ENCODE results near the gene KRT27. TPM values are rescaled to one million over a fixed set of nuclear protein-coding genes. Genes with fewer than 3 reads are reported as not detected.

KRT27 gene
- polyA plus RNA-seq, 4 donors, result 0.03 TPM; not detected in 3

DNA sequence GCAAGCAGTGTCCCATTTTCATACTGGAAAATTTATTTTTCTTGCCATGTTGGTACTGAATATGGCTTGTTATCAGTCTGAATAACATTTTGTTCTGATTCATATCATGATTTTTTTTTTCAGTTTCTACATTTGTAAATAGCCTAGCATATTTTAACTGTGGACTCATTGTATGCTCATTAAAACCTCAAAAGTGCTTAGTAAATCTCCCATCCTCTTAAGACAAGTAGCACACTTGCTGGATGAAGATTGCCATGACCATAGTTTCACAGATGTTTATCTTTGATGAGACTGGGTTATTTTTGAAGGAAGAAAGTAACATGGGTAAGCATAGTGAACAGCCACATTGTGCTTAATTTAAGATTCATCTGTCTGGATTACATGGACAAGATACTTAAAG lies 39.2 kb upstream of the KRT27 start:
- H3K27me3 ChIP-seq (ENCODE audit: control insufficient read depth in 3 of 3, insufficient read depth in 3 of 3, low read length in 3 of 3), result no peaks in the 10 kb centered on the region
- no peak overlapping the region for H3K27ac ChIP-seq (ENCODE audit: low read depth in 1 of 3, low read length in 2 of 3)
- peaks cover 0 to 6% of the 10 kb centered on the region in 2 donors for H3K9me3 ChIP-seq (ENCODE audit: control insufficient read depth in 2 of 2, insufficient read depth in 1 of 2, low read depth in 1 of 2, low read length in 1 of 2)
- peaks cover 0 to 7% (median 0%) of the 10 kb centered on the region in 3 donors for H3K4me1 ChIP-seq (ENCODE audit: control insufficient read depth in 3 of 3, insufficient read depth in 2 of 3, low read depth in 1 of 3, low read length in 2 of 3)
- H3K4me3 ChIP-seq (ENCODE audit: low read depth in 1 of 3, low read length in 3 of 3), result no peak overlapping the region
- H3K36me3 ChIP-seq (ENCODE audit: control insufficient read depth in 3 of 3, insufficient read depth in 2 of 3, low read depth in 1 of 3, low read length in 3 of 3), result peaks cover 0 to 7% (median 5%) of the 10 kb centered on the region in 3 donors
- FAIRE-seq (no peak), DNase-seq (no peak)

DNA sequence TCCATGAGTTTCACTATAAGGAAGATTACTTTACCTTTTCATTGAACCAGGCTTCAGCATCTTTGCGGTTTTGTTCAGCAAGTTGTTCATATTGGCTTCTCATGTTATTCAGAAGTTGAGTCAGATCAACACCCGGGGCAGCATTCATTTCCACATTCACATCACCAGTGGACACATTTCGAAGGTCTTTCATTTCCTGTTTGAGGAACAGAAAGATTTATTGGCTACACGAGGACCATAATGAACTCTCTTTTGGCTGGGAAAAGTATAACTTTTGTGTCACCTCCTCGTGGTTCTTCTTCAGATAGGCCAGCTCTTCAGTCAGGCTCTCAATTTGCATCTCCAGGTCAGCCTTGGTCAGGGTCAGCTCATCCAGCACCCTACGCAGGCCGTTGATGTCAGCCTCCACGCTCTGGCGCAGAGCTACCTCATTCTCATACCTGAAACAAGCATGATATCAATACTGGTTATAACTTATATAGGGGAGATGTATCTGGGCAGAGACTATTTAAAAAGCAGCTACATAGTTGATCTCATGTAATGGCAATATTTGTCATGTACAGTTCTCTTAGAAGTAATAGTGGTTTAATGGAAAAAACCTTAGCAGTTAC lies 38.0 kb upstream of the KRT27 start:
- Histone ChIP-seq H3K4me3 (ENCODE audit: low read depth in 1 of 3, low read length in 3 of 3) (no peak overlapping the region), H3K27ac (ENCODE audit: low read depth in 1 of 3, low read length in 2 of 3) (no peak overlapping the region), H3K27me3 (ENCODE audit: control insufficient read depth in 3 of 3, insufficient read depth in 3 of 3, low read length in 3 of 3) (no peaks in the 10 kb centered on the region), H3K36me3 (ENCODE audit: control insufficient read depth in 3 of 3, insufficient read depth in 2 of 3, low read depth in 1 of 3, low read length in 3 of 3) (peaks cover 0 to 7% (median 5%) of the 10 kb centered on the region in 3 donors), H3K4me1 (ENCODE audit: control insufficient read depth in 3 of 3, insufficient read depth in 2 of 3, low read depth in 1 of 3, low read length in 2 of 3) (peaks cover 0 to 7% (median 0%) of the 10 kb centered on the region in 3 donors), H3K9me3 (ENCODE audit: control insufficient read depth in 2 of 2, insufficient read depth in 1 of 2, low read depth in 1 of 2, low read length in 1 of 2) (peaks cover 0 to 6% of the 10 kb centered on the region in 2 donors)
- FAIRE-seq (no peak), DNase-seq (no peak)
- 82 to 93% (median 86%) methylated on average over 9 of the region's 9 CpGs for WGBS, 3 donors

DNA sequence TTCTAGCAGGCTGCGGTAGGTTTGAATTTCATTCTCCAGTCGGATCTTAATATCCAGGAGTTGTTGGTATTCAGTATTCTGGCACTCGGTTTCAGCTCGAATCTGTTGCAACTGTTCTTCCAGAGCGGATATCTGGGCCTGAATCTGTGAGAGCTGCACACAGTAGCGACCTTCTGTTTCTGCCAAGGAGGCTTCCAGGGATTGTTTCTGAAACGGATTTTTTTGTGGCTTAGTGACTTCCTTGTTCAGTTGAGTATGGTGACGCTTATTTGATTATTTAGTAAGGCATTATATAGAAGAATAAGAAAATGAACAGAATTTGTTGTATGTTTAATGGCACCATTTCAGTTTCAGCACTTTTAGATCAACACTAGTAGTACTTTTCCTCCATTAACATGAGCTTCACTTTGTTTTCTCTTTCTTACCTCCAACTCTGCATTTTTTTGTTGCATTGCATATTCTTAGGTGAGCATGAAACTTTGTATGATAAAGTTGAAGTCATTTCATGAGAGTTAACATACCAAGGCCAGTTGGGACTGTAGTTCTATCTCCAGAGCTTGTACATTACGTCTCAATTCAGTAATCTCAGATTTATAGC lies 37.3 kb upstream of the KRT27 start:
- peak overlapping the region in 2 of 3 donors; percentile 47 to 80 for H3K27ac ChIP-seq (ENCODE audit: low read depth in 1 of 3, low read length in 2 of 3)
- H3K9me3 ChIP-seq (ENCODE audit: control insufficient read depth in 2 of 2, insufficient read depth in 1 of 2, low read depth in 1 of 2, low read length in 1 of 2), result peaks cover 0 to 6% of the 10 kb centered on the region in 2 donors
- FAIRE-seq, result no peak
- no peaks in the 10 kb centered on the region for H3K27me3 ChIP-seq (ENCODE audit: control insufficient read depth in 3 of 3, insufficient read depth in 3 of 3, low read length in 3 of 3)
- peak in 1 of 2 donors; percentile 29 for DNase-seq
- H3K36me3 ChIP-seq (ENCODE audit: control insufficient read depth in 3 of 3, insufficient read depth in 2 of 3, low read depth in 1 of 3, low read length in 3 of 3), result peaks cover 0 to 7% (median 5%) of the 10 kb centered on the region in 3 donors
- WGBS, 3 donors, result 49 to 71% (median 54%) methylated on average over 9 of the region's 9 CpGs
- peak overlapping the region; percentile 45 to 84 (median 81) for H3K4me3 ChIP-seq (ENCODE audit: low read depth in 1 of 3, low read length in 3 of 3)
- peaks cover 0 to 7% (median 0%) of the 10 kb centered on the region in 3 donors for H3K4me1 ChIP-seq (ENCODE audit: control insufficient read depth in 3 of 3, insufficient read depth in 2 of 3, low read depth in 1 of 3, low read length in 2 of 3)

DNA sequence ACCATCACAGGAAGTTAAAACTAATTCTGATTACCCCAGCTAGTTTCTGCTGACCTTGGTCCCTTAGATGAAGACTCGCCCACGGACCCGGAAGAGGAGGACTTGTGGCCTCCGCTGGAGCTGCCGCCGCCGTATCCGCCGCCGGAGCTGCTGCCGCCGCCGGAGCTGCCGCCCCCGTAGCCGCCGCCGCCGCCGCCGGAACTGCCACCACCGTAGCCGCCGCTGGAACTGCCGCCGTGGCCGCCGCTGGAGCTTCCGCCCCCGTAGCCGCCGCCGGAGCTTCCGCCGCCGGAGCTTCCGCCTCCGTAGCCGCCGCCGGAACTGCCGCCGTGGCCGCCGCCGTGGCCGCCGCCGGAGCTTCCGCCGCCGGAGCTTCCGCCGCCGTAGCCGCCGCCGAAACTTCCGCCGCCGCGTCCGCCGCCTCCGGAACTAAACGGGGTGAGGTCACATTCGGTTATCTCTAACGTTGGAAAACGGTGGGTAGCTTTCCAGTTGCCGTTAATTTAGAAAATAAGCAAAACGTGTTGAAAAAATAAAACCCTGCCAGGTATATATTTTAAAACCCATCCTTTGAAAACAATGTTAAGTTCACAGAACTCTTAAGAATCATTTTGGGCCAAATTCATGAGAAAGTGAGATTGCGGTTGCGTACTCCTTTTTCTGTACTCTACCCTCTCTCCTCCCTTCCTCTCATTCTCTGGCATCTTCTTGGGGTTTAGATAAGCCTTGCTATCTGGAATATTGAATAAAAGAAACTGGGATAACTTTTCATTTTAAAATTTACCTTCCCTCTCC lies 36.6 kb upstream of the KRT27 start:
- peaks cover 0 to 7% (median 5%) of the 10 kb centered on the region in 3 donors for H3K36me3 ChIP-seq (ENCODE audit: control insufficient read depth in 3 of 3, insufficient read depth in 2 of 3, low read depth in 1 of 3, low read length in 3 of 3)
- no peak for FAIRE-seq
- peak overlapping the region; percentile 80 to 94 (median 88) for H3K27ac ChIP-seq (ENCODE audit: low read depth in 1 of 3, low read length in 2 of 3)
- DNase-seq, result peak; percentile 78 to 94
- H3K4me1 ChIP-seq (ENCODE audit: control insufficient read depth in 3 of 3, insufficient read depth in 2 of 3, low read depth in 1 of 3, low read length in 2 of 3), result peaks cover 0 to 7% (median 0%) of the 10 kb centered on the region in 3 donors
- H3K9me3 ChIP-seq (ENCODE audit: control insufficient read depth in 2 of 2, insufficient read depth in 1 of 2, low read depth in 1 of 2, low read length in 1 of 2), result peaks cover 0 to 6% of the 10 kb centered on the region in 2 donors
- WGBS, 3 donors, result 1 to 2% (median 2%) methylated on average over 61 to 73 of the region's 73 CpGs
- no peaks in the 10 kb centered on the region for H3K27me3 ChIP-seq (ENCODE audit: control insufficient read depth in 3 of 3, insufficient read depth in 3 of 3, low read length in 3 of 3)
- peak overlapping the region; percentile 76 to 84 (median 81) for H3K4me3 ChIP-seq (ENCODE audit: low read depth in 1 of 3, low read length in 3 of 3)

GRCh38 chr17:40818343-40818732 lies 36.0 kb upstream of the KRT27 start:
- peak overlapping the region; percentile 74 to 81 (median 76) for H3K4me3 ChIP-seq (ENCODE audit: low read depth in 1 of 3, low read length in 3 of 3)
- peaks cover 0 to 7% (median 5%) of the 10 kb centered on the region in 3 donors for H3K36me3 ChIP-seq (ENCODE audit: control insufficient read depth in 3 of 3, insufficient read depth in 2 of 3, low read depth in 1 of 3, low read length in 3 of 3)
- DNase-seq, result peak in 1 of 2 donors; percentile 9
- H3K9me3 ChIP-seq (ENCODE audit: control insufficient read depth in 2 of 2, insufficient read depth in 1 of 2, low read depth in 1 of 2, low read length in 1 of 2), result peaks cover 0 to 6% of the 10 kb centered on the region in 2 donors
- H3K27ac ChIP-seq (ENCODE audit: low read depth in 1 of 3, low read length in 2 of 3), result peak overlapping the region; percentile 70 to 94 (median 88)
- H3K27me3 ChIP-seq (ENCODE audit: control insufficient read depth in 3 of 3, insufficient read depth in 3 of 3, low read length in 3 of 3), result no peaks in the 10 kb centered on the region
- no peak for FAIRE-seq
- H3K4me1 ChIP-seq (ENCODE audit: control insufficient read depth in 3 of 3, insufficient read depth in 2 of 3, low read depth in 1 of 3, low read length in 2 of 3), result peaks cover 0 to 7% (median 0%) of the 10 kb centered on the region in 3 donors
- 7 to 12% (median 12%) methylated on average over 7 of the region's 7 CpGs for WGBS, 3 donors

GRCh38 chr17:40817103-40817682 lies 34.8 kb upstream of the KRT27 start:
- peaks cover 0 to 6% (median 0%) of the 10 kb centered on the region in 3 donors for H3K27me3 ChIP-seq (ENCODE audit: control insufficient read depth in 3 of 3, insufficient read depth in 3 of 3, low read length in 3 of 3)
- peaks cover 0 to 7% (median 0%) of the 10 kb centered on the region in 3 donors for H3K4me1 ChIP-seq (ENCODE audit: control insufficient read depth in 3 of 3, insufficient read depth in 2 of 3, low read depth in 1 of 3, low read length in 2 of 3)
- peaks cover 0 to 6% of the 10 kb centered on the region in 2 donors for H3K9me3 ChIP-seq (ENCODE audit: control insufficient read depth in 2 of 2, insufficient read depth in 1 of 2, low read depth in 1 of 2, low read length in 1 of 2)
- no peak overlapping the region for H3K4me3 ChIP-seq (ENCODE audit: low read depth in 1 of 3, low read length in 3 of 3)
- WGBS, 3 donors, result 97 to 99% (median 98%) methylated on average over 4 of the region's 4 CpGs
- no peak for DNase-seq
- no peak for FAIRE-seq
- H3K27ac ChIP-seq (ENCODE audit: low read depth in 1 of 3, low read length in 2 of 3), result no peak overlapping the region
- peaks cover 0 to 7% (median 3%) of the 10 kb centered on the region in 3 donors for H3K36me3 ChIP-seq (ENCODE audit: control insufficient read depth in 3 of 3, insufficient read depth in 2 of 3, low read depth in 1 of 3, low read length in 3 of 3)

DNA sequence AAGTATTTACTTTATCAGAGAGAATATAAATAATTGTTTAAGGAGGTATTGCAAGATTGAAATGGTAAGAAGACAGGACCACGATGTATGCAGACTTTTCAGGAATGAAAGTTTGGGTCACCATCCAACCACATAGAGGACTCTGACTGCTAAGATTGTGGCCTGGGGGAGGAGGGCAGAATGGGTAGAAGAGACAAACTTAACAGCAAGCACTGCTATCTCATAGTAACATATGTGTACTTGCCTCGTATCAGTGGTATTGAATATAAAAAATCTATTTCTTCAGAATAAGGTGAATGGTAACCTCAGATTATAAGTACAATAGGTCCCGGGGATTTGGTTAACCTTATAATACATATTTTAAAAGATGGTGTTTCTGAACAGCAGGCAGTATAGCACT lies 34.2 kb upstream of the KRT27 start:
- WGBS, 3 donors, result 89 to 95% (median 94%) methylated on average over 3 of the region's 3 CpGs
- no peak for FAIRE-seq

GRCh38 chr17:40815381-40815780 lies 33.0 kb upstream of the KRT27 start:
- Histone ChIP-seq H3K27ac (ENCODE audit: low read depth in 1 of 3, low read length in 2 of 3) (no peak overlapping the region), H3K36me3 (ENCODE audit: control insufficient read depth in 3 of 3, insufficient read depth in 2 of 3, low read depth in 1 of 3, low read length in 3 of 3) (peaks cover 0 to 7% (median 0%) of the 10 kb centered on the region in 3 donors), H3K27me3 (ENCODE audit: control insufficient read depth in 3 of 3, insufficient read depth in 3 of 3, low read length in 3 of 3) (peaks cover 0 to 7% (median 0%) of the 10 kb centered on the region in 3 donors), H3K9me3 (ENCODE audit: control insufficient read depth in 2 of 2, insufficient read depth in 1 of 2, low read depth in 1 of 2, low read length in 1 of 2) (peaks cover 0 to 6% of the 10 kb centered on the region in 2 donors), H3K4me3 (ENCODE audit: low read depth in 1 of 3, low read length in 3 of 3) (no peak overlapping the region), H3K4me1 (ENCODE audit: control insufficient read depth in 3 of 3, insufficient read depth in 2 of 3, low read depth in 1 of 3, low read length in 2 of 3) (peaks cover 0 to 7% (median 0%) of the 10 kb centered on the region in 3 donors)
- FAIRE-seq (no peak), DNase-seq (no peak)
- 91 to 92% (median 91%) methylated on average over 1 of the region's 1 CpG for WGBS, 3 donors

More for the DNA sequence above, 34.2 kb upstream of the KRT27 start:
- Histone ChIP-seq H3K4me3 (ENCODE audit: low read depth in 1 of 3, low read length in 3 of 3) (no peak overlapping the region), H3K27me3 (ENCODE audit: control insufficient read depth in 3 of 3, insufficient read depth in 3 of 3, low read length in 3 of 3) (peaks cover 0 to 6% (median 0%) of the 10 kb centered on the region in 3 donors), H3K36me3 (ENCODE audit: control insufficient read depth in 3 of 3, insufficient read depth in 2 of 3, low read depth in 1 of 3, low read length in 3 of 3) (peaks cover 0 to 7% (median 0%) of the 10 kb centered on the region in 3 donors), H3K9me3 (ENCODE audit: control insufficient read depth in 2 of 2, insufficient read depth in 1 of 2, low read depth in 1 of 2, low read length in 1 of 2) (peaks cover 0 to 6% of the 10 kb centered on the region in 2 donors), H3K27ac (ENCODE audit: low read depth in 1 of 3, low read length in 2 of 3) (no peak overlapping the region), H3K4me1 (ENCODE audit: control insufficient read depth in 3 of 3, insufficient read depth in 2 of 3, low read depth in 1 of 3, low read length in 2 of 3) (peaks cover 0 to 7% (median 0%) of the 10 kb centered on the region in 3 donors)
- no peak for DNase-seq

All from small intestine (tissue), 7 donors.